ENCODE measurements around the gene TANK. TPM values are rescaled to one million over a fixed set of nuclear protein-coding genes. Genes with fewer than 3 reads are reported as not detected.

Gene TANK
- total and polyA plus RNA-seq, 2 of the 13 experiments (the other 11 are each of a cell fraction or from before 2014, with no cell fraction given) = 66.9 to 96.1 TPM

DNA sequence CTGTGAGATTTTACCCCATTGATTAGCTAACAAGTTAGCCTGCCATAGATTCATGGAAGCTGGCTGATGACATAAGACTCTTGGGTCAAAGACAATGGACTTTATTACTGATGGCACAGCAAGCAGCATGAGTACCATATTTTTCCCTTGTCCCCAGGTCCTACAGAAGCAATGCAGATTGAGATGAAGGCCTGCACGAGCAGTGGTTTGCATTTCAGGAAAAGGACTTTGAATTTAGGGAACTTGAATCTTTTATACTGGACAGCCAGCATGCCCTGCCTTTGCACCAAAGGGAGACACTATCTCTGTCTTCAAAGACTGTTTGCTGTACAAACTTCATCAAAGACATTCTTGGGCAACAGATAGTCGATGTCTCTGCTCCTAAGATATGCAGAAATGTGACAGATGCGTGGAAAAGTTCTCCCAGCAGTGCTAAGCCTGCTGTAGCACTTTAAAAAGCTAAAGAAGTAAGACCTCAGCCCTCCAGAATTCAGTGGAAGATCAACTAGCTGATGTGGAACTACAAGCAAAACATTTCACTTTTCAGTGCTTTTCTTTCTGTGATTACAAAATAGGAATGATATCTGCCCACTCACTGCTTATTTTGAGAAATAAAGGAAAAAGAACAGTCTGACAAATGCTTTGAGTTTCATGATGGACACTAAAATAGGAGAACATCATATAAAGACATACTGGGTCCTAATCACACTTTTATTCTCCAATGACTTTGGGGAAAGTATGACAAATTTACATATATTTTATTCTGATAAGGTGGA, 44.4 kb upstream of the TANK start (continued):
- TF ChIP-seq NCOR1 (IDR thresholded peaks at IDR 0.05; ENCODE audit: borderline replicate concordance, low read length) (0 out of 2 replicates have a peak, but pooled peaks have one; percentile 30), GFI1 (CRISPR knock-in tag; IDR thresholded peaks at IDR 0.05; ENCODE audit: borderline replicate concordance) (peak; percentile 75; the same call in 1 of the 2 replicates), SNAPC2 (CRISPR knock-in tag; IDR thresholded peaks at IDR 0.05) (no peak), ZEB1 (IDR thresholded peaks at IDR 0.05; ENCODE audit: insufficient replicate concordance, low read depth) (no peak), ZNF879 (CRISPR knock-in tag; IDR thresholded peaks at IDR 0.05) (no peak), ZNF557 (CRISPR knock-in tag; IDR thresholded peaks at IDR 0.05) (no peak), ZNF670 (CRISPR knock-in tag; IDR thresholded peaks at IDR 0.05; ENCODE audit: borderline replicate concordance) (no peak), ZNF546 (CRISPR knock-in tag; conservative IDR thresholded peaks at IDR 0.05) (no peak), ZNF232 (CRISPR knock-in tag; IDR thresholded peaks at IDR 0.05; ENCODE audit: borderline replicate concordance) (no peak), ZKSCAN5 (CRISPR knock-in tag; IDR thresholded peaks at IDR 0.05) (no peak), MATR3 (CRISPR knock-in tag; IDR thresholded peaks at IDR 0.05) (no peak), NFATC3 (CRISPR knock-in tag; IDR thresholded peaks at IDR 0.05) (no peak), TBX3 (IDR thresholded peaks at IDR 0.05; ENCODE audit: borderline replicate concordance) (0 out of 2 replicates have a peak, but pooled peaks have one; percentile 39), KLF12 (CRISPR knock-in tag; IDR thresholded peaks at IDR 0.05; ENCODE audit: borderline replicate concordance) (no peak), ZNF816 (CRISPR knock-in tag; IDR thresholded peaks at IDR 0.05; ENCODE audit: borderline replicate concordance) (no peak), ATF7 (IDR thresholded peaks at IDR 0.05) (no peak), ATF7 (CRISPR knock-in tag; IDR thresholded peaks at IDR 0.05) (no peak), ARID2 (CRISPR knock-in tag; IDR thresholded peaks at IDR 0.05; ENCODE audit: borderline replicate concordance) (no peak), ZNF496 (CRISPR knock-in tag; IDR thresholded peaks at IDR 0.05; ENCODE audit: insufficient replicate concordance) (no peak), ZNF891 (CRISPR knock-in tag; IDR thresholded peaks at IDR 0.05) (no peak), BCL6 (CRISPR knock-in tag; IDR thresholded peaks at IDR 0.05) (peak; percentile 98), ZNF468 (CRISPR knock-in tag; IDR thresholded peaks at IDR 0.05) (no peak), ZNF441 (CRISPR knock-in tag; IDR thresholded peaks at IDR 0.05; ENCODE audit: borderline replicate concordance) (no peak), HNRNPLL (IDR thresholded peaks at IDR 0.05; ENCODE audit: low read depth, low read length, poor library complexity, severe bottlenecking) (no peak), ZNF296 (CRISPR knock-in tag; conservative IDR thresholded peaks at IDR 0.05) (no peak), ONECUT2 (CRISPR knock-in tag; IDR thresholded peaks at IDR 0.05) (peak; percentile 72), ZNF572 (CRISPR knock-in tag; IDR thresholded peaks at IDR 0.05) (no peak), ZNF713 (CRISPR knock-in tag; IDR thresholded peaks at IDR 0.05) (no peak), STAG1 (CRISPR knock-in tag; IDR thresholded peaks at IDR 0.05) (no peak)
- TF ChIP-seq, protein P1, sequence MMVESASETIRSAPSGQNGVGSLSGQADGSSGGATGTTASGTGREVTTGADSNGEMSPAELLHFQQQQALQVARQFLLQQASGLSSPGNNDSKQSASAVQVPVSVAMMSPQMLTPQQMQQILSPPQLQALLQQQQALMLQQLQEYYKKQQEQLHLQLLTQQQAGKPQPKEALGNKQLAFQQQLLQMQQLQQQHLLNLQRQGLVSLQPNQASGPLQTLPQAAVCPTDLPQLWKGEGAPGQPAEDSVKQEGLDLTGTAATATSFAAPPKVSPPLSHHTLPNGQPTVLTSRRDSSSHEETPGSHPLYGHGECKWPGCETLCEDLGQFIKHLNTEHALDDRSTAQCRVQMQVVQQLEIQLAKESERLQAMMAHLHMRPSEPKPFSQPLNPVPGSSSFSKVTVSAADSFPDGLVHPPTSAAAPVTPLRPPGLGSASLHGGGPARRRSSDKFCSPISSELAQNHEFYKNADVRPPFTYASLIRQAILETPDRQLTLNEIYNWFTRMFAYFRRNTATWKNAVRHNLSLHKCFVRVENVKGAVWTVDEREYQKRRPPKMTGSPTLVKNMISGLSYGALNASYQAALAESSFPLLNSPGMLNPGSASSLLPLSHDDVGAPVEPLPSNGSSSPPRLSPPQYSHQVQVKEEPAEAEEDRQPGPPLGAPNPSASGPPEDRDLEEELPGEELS (CRISPR knock-in tag; IDR thresholded peaks at IDR 0.05) = peak; percentile 56; the same call in 1 of the 2 replicates
- TF ChIP-seq, protein P2, sequence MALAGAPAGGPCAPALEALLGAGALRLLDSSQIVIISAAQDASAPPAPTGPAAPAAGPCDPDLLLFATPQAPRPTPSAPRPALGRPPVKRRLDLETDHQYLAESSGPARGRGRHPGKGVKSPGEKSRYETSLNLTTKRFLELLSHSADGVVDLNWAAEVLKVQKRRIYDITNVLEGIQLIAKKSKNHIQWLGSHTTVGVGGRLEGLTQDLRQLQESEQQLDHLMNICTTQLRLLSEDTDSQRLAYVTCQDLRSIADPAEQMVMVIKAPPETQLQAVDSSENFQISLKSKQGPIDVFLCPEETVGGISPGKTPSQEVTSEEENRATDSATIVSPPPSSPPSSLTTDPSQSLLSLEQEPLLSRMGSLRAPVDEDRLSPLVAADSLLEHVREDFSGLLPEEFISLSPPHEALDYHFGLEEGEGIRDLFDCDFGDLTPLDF (CRISPR knock-in tag; IDR thresholded peaks at IDR 0.05) = no peak

All from HepG2 (cell line).